Fibroblast of pulmonary artery (primary cell): ENCODE data around the gene TRUB2.
A peak's percentile ranks its signal among the peaks of the same experiment; 100 is the strongest.

Source experiments
- DNase-seq: peaks from one replicate; pipeline ENCODE4 v3.0.0-alpha.2; 2010; ENCODE audit warnings: low read depth
- H3K4me3 ChIP-seq: replicated peaks from 2 replicates; pipeline ENCODE4 v1.5.1; 2011; ENCODE audit warnings: low read depth, mild to moderate bottlenecking, control low read depth, low read length, moderate library complexity
- CTCF ChIP-seq: IDR thresholded peaks from 2 replicates; pipeline ENCODE4 v1.5.1; 2011; ENCODE audit warnings: mild to moderate bottlenecking, control low read depth, low read length, inconsistent platforms; ENCODE audit errors: missing control alignments

TRUB2 gene

GRCh38 chr9:128321343-128321742, 904 bp downstream of the TRUB2 start:
- TF ChIP-seq CTCF, result no peak
- no peak for DNase-seq
- H3K4me3 ChIP-seq, result peak overlapping the region; percentile 83

- no peak for DNase-seq
- no peak overlapping the region for H3K4me3 ChIP-seq
- no peak for TF ChIP-seq CTCF
Observed at GRCh38 chr9:128317629-128318028, 4.6 kb downstream of the TRUB2 start.

- no peak for DNase-seq
- no peak overlapping the region for H3K4me3 ChIP-seq
- no peak for TF ChIP-seq CTCF
Observed at GRCh38 chr9:128316421-128316820, 5.8 kb downstream of the TRUB2 start.

- no peak for DNase-seq
- no peak overlapping the region for H3K4me3 ChIP-seq
- no peak for TF ChIP-seq CTCF
Observed at GRCh38 chr9:128314697-128315096, 7.5 kb downstream of the TRUB2 start.

- no peak for DNase-seq
- TF ChIP-seq CTCF, result no peak
- no peak overlapping the region for H3K4me3 ChIP-seq
Observed at GRCh38 chr9:128310461-128310860, 11.8 kb downstream of the TRUB2 start.

- no peak overlapping the region for H3K4me3 ChIP-seq
- TF ChIP-seq CTCF, result no peak
- DNase-seq, result no peak
Observed at GRCh38 chr9:128309551-128309950, 12.7 kb downstream of the TRUB2 start.

GRCh38 chr9:128304971-128305288, 17.3 kb downstream of the TRUB2 start:
- H3K4me3 ChIP-seq, result no peak overlapping the region
- DNase-seq, result no peak
- TF ChIP-seq CTCF, result no peak
